ENCODE measurements around the gene VSTM2B.
"Not testable (repeated sequence)": the region's sequence is repeated elsewhere in the genome, so short reads cannot be mapped to it uniquely, and the experiment has no call there.

VSTM2B gene

GRCh38 chr19:29525901-29526729 is at the start of gene VSTM2B:
Gene VSTM2B, plus strand, starts transcription at chr19:29525994. Its CDS starts 590 bp downstream, at chr19:29526584.
- no peak for DNase-seq (ENCODE audit: low read depth in 2 of 2)

DNA sequence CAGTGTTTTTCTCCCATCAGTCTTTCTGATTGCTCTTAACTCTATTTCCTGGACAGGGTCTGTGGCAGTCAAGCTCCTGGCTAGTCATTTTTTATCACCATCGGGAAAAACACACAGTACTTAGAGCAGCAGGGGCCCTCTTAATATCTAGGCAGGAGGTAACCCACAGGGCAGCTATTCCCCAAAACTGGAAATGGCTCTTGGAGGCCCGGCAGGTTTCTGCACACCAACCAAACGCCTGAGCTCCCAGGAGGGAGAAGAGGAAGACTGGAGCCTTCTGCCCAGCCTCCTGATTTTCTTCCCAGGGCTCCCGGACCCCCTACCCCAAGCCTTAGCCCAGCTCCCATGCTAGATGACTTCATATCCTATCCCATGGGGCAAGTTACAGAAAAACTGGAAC is 49.3 kb upstream of the VSTM2B start:
- no peak for DNase-seq (ENCODE audit: low read depth in 2 of 2)

DNA sequence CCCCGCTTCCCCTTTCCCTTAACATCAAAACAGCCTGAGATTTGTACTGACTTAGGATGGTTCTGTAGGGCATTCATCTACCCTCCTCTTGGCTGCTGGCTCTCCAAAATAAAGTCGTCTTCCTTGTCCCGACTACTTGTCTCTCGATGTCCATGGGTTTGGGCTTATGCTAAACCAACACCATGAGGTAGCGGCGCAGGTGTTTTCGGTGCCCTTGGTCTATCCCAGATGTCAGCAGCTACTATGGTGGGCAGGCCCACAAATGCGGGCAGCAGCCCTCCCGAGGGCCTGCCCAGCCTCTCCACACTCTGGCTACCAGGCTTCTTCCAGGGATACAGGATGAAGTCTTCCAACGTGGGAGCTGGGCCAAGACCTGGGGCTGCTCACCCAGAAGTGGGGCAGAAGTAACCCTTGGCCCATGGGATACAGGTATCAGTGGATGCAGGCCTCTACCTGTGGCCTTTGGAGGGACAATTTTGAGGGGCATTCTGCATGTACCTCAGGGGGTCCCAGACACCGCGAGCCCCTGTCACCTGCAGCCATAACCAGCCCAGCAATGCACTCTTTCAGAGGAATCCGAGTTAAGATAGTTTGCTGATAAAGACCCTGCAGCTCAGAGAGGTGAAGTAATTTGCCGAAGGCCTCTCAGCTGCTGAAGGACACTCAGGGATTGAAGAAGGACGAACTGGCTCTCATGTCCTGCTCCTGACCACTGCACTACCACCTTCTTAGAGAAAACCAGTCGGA is 47.8 kb upstream of the VSTM2B start:
- DNase-seq (ENCODE audit: low read depth in 2 of 2), result no peak

DNA sequence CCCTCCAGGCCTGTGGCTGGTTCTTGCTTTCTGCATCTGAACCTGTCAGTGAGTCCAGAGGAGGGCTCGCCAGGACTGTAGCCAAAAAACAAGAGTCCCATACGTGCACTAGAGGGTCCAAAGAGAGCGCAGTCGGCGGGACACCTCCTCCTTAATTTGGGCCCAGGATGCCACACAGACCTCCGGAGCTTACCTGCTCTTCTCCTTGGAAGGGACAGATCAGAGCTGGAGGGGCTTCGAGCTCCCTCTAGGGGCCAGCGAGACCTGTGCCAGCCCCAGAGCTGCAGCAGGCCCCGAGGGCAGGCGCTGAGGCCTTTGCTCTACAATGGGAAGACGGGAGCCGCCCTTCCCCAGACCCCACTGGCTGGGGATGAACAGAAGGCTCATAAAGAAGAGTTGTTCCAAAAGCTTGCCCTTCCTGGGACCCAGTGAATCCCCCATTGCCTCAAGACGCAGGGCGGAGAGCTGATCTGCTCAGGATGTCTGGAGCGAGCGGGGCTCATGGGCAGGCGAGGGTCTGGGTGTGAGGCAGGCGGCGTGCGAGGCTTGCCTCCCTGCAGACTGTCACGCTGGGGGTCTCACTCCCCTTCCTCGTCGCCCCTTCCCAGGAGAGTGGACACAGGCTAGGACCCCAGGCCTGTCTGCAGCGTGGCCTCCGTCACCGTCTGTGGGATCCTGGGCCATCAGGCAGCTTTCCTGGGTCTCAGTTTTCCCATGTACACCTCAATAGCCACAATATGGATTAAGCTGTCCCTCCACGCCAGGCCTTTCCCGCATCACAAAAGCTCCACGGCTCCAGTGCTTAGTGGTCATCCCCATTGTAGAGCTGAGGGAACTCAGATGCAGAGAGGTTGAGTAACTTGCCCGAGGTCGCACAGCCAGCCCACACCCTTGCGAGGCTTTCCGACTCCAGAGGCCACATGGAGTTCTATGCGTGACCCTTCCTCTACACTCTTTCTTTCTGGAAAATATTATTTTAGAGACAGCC is 46.9 kb upstream of the VSTM2B start:
- no peak for DNase-seq (ENCODE audit: low read depth in 2 of 2)

DNA sequence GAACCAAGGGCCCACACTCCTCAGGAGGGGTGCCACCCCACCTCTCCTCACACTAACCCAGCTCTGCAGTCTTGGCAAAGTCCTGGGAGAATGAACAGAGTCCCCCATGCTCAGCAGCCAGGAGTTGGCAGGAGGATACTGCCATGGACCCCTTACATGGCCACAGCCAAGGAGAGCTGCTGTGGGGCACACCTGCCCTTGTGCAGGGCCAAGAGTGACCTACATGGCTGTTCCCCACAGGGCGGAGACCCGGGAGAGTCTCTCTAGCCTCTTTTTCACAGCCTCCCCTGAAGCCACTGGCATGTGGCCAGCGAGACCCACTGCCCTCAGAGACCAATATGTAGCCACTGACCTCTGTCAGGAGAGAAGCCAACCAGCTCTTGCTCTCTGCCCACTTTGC is 45.9 kb upstream of the VSTM2B start:
- no peak for DNase-seq (ENCODE audit: low read depth in 2 of 2)

DNA sequence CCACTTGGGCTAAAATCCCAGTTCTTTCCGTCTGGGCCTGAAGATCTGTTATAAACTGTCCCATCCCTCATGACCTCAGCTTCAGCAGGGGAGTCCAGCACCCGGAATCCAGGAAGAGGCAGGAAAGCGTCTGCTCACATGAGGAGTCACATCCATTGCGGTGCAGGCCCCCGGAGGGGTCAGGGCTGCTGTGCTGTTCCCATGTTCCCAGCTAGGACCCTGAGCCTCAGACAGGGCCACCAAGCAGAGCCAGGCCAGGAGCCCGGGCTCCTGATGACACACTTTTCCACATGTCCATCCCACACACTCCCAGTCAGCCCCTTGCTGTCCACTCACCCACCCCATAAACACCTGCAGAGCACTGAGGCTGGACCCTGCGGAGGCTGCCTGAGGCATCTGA is 45.3 kb upstream of the VSTM2B start:
- no peak for DNase-seq (ENCODE audit: low read depth in 2 of 2)

GRCh38 chr19:29482855-29483640 is 42.7 kb upstream of the VSTM2B start:
- DNase-seq (ENCODE audit: low read depth in 2 of 2), result no peak

DNA sequence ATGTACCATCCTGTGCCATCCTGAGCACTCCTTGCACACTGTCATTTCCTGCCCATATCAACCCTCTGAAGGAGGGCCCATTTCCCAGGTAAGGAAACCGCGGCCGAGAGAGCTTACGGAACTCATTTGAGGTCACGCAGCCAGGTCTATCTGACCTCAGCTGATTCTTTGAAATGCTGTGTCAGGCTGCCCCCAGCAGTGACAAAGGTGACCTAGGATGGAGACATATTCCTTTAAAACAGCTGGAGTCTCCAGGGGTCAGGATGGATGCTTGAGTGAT is 42.2 kb upstream of the VSTM2B start:
- no peak for DNase-seq (ENCODE audit: low read depth in 2 of 2)

- no peak for DNase-seq (ENCODE audit: low read depth in 2 of 2)
Measured at GRCh38 chr19:29483944-29484581, 41.7 kb upstream of the VSTM2B start.

GRCh38 chr19:29484876-29485275 is 40.9 kb upstream of the VSTM2B start:
- DNase-seq (ENCODE audit: low read depth in 2 of 2), result no peak

GRCh38 chr19:29485293-29485692 is 40.5 kb upstream of the VSTM2B start:
- no peak for DNase-seq (ENCODE audit: low read depth in 2 of 2)

GRCh38 chr19:29486961-29487360 is 38.8 kb upstream of the VSTM2B start:
- DNase-seq (ENCODE audit: low read depth in 2 of 2), result not testable (repeated sequence)

DNA sequence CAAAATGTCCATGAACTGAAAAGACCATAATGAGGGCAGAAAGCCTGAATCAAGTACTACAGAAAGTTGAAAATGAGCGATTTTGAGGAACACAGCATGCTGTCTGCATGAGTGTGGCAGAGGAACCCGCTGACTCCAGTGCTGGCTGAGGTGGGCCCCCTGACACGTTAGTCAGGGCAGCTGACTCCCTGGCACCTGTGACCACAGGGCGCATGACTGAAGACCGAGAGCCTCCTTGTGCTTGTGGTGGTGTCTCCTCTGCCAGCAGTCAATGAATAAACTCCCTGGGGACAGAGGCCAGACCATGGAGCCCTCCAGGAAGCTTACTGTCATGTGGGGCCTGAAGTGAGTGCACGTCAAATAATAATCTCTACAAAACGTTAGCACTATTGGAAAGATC is 38.4 kb upstream of the VSTM2B start:
- DNase-seq (ENCODE audit: low read depth in 2 of 2), result no peak

GRCh38 chr19:29488316-29488715 is 37.5 kb upstream of the VSTM2B start:
- no peak for DNase-seq (ENCODE audit: low read depth in 2 of 2)

DNA sequence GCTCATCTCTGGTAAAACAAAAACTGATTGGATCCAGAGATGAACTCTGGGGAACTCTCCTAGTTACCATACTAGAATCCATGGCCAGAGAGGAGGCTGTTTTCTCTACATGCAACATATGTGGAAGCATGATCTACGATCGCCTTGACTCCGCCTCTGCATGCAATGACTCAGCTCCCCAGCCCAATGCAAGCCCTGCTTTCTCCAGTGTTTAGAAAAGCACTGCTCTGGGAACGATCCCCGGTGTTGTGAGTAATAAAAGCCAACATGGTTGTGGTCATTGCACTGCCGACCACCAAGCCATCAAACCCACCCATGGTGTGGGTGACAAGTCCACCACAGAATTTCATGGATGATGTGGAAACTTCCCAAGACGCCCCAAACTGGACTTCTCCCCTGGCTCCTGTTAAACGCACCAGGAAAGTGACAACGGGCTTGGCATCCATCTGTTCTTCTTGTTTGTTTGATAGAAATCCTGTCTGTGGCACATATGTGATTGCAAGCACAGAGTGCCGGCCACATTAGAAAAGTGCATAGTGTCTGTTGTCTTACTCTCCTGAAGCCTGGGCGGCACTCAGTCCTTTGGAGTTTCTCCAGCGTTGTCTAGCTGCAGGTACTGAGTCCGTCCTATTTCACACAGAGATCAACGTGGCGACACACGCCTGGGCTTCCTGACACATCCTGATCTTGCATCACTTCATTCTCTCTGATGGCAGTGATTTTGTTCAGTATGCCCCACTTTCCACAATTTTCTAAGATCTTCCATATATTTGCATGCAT is 36.4 kb upstream of the VSTM2B start:
- DNase-seq (ENCODE audit: low read depth in 2 of 2), result no peak

DNA sequence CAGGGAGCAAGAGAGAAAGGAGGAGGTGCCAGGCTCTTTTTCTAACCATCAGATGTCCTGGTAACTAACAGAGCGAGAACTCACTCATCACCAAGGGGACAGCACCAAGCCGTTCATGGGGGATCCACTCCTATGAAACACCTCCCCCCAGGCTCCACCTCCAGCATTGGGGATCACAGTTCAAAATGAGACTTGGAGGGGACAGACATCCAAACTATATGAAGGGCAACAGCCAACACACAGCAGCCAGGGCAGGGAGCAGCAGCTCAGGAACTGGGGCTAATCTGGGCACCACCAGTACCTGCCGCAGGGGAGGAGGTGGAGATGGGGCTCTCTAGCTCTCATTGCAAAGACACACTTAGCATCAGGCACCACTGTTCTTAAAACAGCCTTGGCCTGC is 34.3 kb upstream of the VSTM2B start:
- DNase-seq (ENCODE audit: low read depth in 2 of 2), result no peak

GRCh38 chr19:29491995-29492577 is 33.7 kb upstream of the VSTM2B start:
- no peak for DNase-seq (ENCODE audit: low read depth in 2 of 2)

GRCh38 chr19:29492769-29493168 is 33.0 kb upstream of the VSTM2B start:
- no peak for DNase-seq (ENCODE audit: low read depth in 2 of 2)

- no peak for DNase-seq (ENCODE audit: low read depth in 2 of 2)
Measured at GRCh38 chr19:29495091-29495490, 30.7 kb upstream of the VSTM2B start.

Data from activated CD8-positive, alpha-beta memory T cell treated with anti-CD3 and anti-CD28 coated beads for 4 hours (primary cell).